MCF 10A (cell line): Measurements from ENCODE around the gene ZNFX1. TPM values are rescaled to one million over a fixed set of nuclear protein-coding genes. Genes with fewer than 3 reads are reported as not detected.
"Not testable (repeated sequence)": the region's sequence is repeated elsewhere in the genome, so short reads cannot be mapped to it uniquely, and the experiment has no call there.

Experiments
- BruUV-seq: library from RNA; stranded (reverse); fragments of 400-500 nt; replicated peaks from 2 replicates; lab custom pipeline; 2021; lab: Mats Ljungman, UMichigan
- CTCF ChIA-PET: fragments of 300-600 bp; sonication (Branson Sonifier 250); formaldehyde crosslinking; extraction: SDS; loops from one replicate; lab custom pipeline; 2021; ENCODE audit warnings: antibody characterized with exemption, inconsistent platforms; lab: Yijun Ruan, JAX
- POLR2A ChIA-PET: fragments of 300-600, 350-650 bp; sonication (Branson Sonifier 250); formaldehyde crosslinking; extraction: SDS; loops from one replicate; lab custom pipeline; 2020; ENCODE audit warnings: antibody characterized with exemption, inconsistent platforms; lab: Yijun Ruan, JAX
- DNase-seq: peaks from one replicate; pipeline ENCODE4 v3.0.0-alpha.2; 2018; ENCODE audit not compliant: unreplicated experiment
- H3K27ac Mint-ChIP-seq: one replicate; pipeline ENCODE4 v1.8.0; 2022; ENCODE audit warnings: mild to moderate bottlenecking, low read depth, mixed read lengths; ENCODE audit not compliant: unreplicated experiment
- H3K27me3 Mint-ChIP-seq: one replicate; pipeline ENCODE4 v1.8.0; 2022; ENCODE audit warnings: mixed read lengths; ENCODE audit not compliant: insufficient read depth, unreplicated experiment
- H3K36me3 Mint-ChIP-seq: one replicate; pipeline ENCODE4 v1.8.0; 2022; ENCODE audit warnings: mild to moderate bottlenecking, moderate library complexity, mixed read lengths; ENCODE audit not compliant: insufficient read depth, unreplicated experiment
- H3K4me1 Mint-ChIP-seq: one replicate; pipeline ENCODE4 v1.8.0; 2022; ENCODE audit warnings: mixed read lengths; ENCODE audit not compliant: insufficient read depth, unreplicated experiment
- H3K4me3 Mint-ChIP-seq: one replicate; pipeline ENCODE4 v1.8.0; 2022; ENCODE audit warnings: mild to moderate bottlenecking, moderate library complexity, mixed read lengths; ENCODE audit not compliant: unreplicated experiment
- H3K9me3 Mint-ChIP-seq: one replicate; pipeline ENCODE4 v1.8.0; 2022; ENCODE audit warnings: mixed read lengths; ENCODE audit not compliant: unreplicated experiment
- CTCF ChIP-seq: fragments of 200-600 bp; IDR thresholded peaks from one replicate; pipeline ENCODE4 v1.8.0; 2022; ENCODE audit warnings: antibody characterized with exemption, mild to moderate bottlenecking; ENCODE audit not compliant: unreplicated experiment
- intact Hi-C: fragments of 100-400 bp; cut with micrococcal nuclease; formaldehyde crosslinking; loops from 2 replicates; pipeline ENCODE4 v1.14.1; 2022
- total RNA-seq: library from RNA; stranded (reverse); gene quantifications from 2 replicates; pipeline ENCODE4 v1.2.3, GENCODE V29; 2022

Gene ZNFX1
- total RNA-seq, 1 experiment from 2014 or later: 24.3 TPM

- POLR2A ChIA-PET: interaction anchor here (0.6 to 7.7 kb wide), 37 partner anchors 14 to 1902 kb away, joined by 3 to 150 read pairs (median 4); partner anchors contain the start of genes CSE1L, STAU1 and ZNFX1
- no peaks in the 10 kb centered on the region for H3K9me3 Mint-ChIP-seq
- TF ChIP-seq CTCF: no peak
- peaks cover 6% of the 10 kb centered on the region for H3K4me1 Mint-ChIP-seq
- peaks cover 31% of the 10 kb centered on the region for H3K36me3 Mint-ChIP-seq
- peak within 1 kb of the TSS; percentile 96 for H3K27ac Mint-ChIP-seq
- peak; percentile 99 for DNase-seq
- H3K4me3 Mint-ChIP-seq: peak within 1 kb of the TSS; percentile 94
- CTCF ChIA-PET: interaction anchor here (0.6 to 6.5 kb wide), 8 partner anchors 18 to 718 kb away, joined by 3 to 173 read pairs (median 3); no protein-coding TSS in a partner anchor
- intact Hi-C loops: loop anchor here (1.0 to 10.0 kb wide), 2 partner anchors 31 to 585 kb away; partner anchors contain the start of gene STAU1
- H3K27me3 Mint-ChIP-seq: no peaks in the 10 kb centered on the region
- TSS peak; percentile 80 for BruUV-seq
These were observed 58.5 kb downstream of the ZNFX1 start, which contains the start of gene DDX27 for GRCh38 chr20:49219091-49219923. Gene DDX27, plus strand, starts transcription at chr20:49219416. Its CDS starts 33 bp downstream, at chr20:49219449.

DNA sequence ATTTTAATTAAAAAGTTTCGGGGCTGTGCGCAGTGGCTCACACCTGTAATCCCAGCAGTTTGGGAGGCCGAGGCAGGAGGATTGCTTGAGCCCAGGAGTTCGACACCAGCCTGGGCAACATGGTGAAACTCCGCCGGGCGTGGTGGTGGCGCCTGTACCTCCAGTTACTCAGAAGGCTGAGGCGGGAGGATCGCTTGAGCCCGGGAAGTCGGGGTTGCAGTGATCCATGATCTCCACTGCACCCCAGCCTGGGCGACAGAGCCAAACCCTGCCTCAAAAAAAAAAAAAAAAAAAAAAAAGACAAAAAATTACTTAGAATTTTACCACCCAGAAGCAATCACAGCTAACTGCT is 59.1 kb downstream of the ZNFX1 start:
- not testable (repeated sequence) for H3K9me3 Mint-ChIP-seq, H3K4me1 Mint-ChIP-seq, DNase-seq, H3K27me3 Mint-ChIP-seq
- intact Hi-C loops: loop anchor here (1.0 to 10.0 kb wide), 2 partner anchors 30 to 584 kb away; partner anchors contain the start of gene STAU1
- Mint-ChIP-seq H3K4me3 (peak overlapping the region; percentile 94), H3K27ac (peak overlapping the region; percentile 96), H3K36me3 (peaks cover 25% of the 10 kb centered on the region)
- TSS peak; percentile 98 for BruUV-seq
- ChIA-PET POLR2A (interaction anchor here (0.6 to 7.7 kb wide), 32 partner anchors 13 to 725 kb away, joined by 3 to 150 read pairs (median 4); partner anchors contain the start of genes CSE1L, STAU1 and ZNFX1), CTCF (interaction anchor here (0.6 to 6.5 kb wide), 7 partner anchors 31 to 717 kb away, joined by 3 to 173 read pairs (median 3); no protein-coding TSS in a partner anchor)

DNA sequence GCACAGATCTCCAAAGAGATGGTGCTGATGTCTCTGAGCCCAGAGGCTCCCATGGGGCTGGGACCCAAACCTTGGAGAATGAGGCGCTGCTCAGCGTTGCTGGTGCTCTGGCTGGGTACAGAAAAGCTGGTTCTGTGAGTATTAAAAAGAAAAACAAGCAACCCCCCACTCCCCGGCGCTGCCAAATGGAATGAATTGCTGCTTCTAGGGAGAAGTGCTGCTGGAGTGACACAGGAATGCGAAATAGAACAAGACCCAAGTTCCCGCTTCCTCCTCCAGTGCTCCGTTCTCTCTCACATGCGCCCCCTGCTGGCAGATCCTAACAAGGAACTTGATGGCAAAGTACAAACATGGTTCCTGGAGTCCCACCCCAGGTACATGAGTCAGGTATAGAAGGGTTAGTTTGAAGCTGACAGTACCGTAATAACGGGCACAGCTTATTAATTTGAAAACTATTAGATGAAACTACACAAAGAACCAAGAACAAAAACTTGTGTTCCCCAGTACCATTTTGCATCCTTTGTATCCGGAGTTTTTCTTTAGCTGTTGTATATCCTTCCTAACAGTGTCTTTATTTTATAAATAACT is 60.8 kb downstream of the ZNFX1 start:
- no peak overlapping the region for H3K4me3 Mint-ChIP-seq
- peak; percentile 75 for TF ChIP-seq CTCF
- ChIA-PET CTCF (interaction anchor here (0.5 to 6.5 kb wide), 50 partner anchors 8 to 568 kb away, joined by 3 to 173 read pairs (median 4); no protein-coding TSS in a partner anchor), POLR2A (interaction anchor here (0.5 to 7.7 kb wide), 10 partner anchors 19 to 938 kb away, joined by 3 to 150 read pairs (median 6); partner anchors contain the start of genes CSE1L, STAU1 and ZNFX1)
- peak; percentile 94 for DNase-seq
- no TSS peak for BruUV-seq
- H3K36me3 Mint-ChIP-seq: peaks cover 8% of the 10 kb centered on the region
- no peaks in the 10 kb centered on the region for H3K9me3 Mint-ChIP-seq
- intact Hi-C loops: loop anchor here (1.0 to 10.0 kb wide), 2 partner anchors 84 to 582 kb away; no protein-coding TSS in a partner anchor
- no peak overlapping the region for H3K27ac Mint-ChIP-seq
- H3K4me1 Mint-ChIP-seq: peaks cover 6% of the 10 kb centered on the region
- H3K27me3 Mint-ChIP-seq: no peaks in the 10 kb centered on the region

DNA sequence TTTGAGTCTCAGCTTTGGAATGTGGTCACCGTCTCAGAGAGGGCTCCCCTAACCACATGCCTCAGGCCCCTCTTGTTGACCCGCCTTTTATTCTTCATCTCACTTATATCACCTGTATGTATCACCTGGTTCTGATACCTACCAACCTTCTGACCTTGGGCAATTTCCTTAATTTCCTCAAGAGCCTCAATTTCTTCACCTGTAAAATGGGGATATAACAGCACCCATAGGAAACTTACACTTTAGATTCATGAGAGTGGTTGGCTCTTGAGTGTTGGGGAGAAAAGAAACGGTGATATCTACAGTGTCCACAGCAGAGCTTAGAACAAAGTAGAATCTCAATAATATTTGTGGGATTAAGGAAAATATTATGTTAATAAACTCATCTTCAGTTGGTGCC is 62.6 kb downstream of the ZNFX1 start:
- CTCF ChIA-PET: interaction anchor here (0.6 to 6.5 kb wide), 8 partner anchors 9 to 240 kb away, joined by 3 to 173 read pairs (median 15); no protein-coding TSS in a partner anchor
- POLR2A ChIA-PET: interaction anchor here (0.9 to 7.7 kb wide), 4 partner anchors 11 to 82 kb away, joined by 3 to 150 read pairs (median 4); partner anchors contain the start of gene STAU1
- peaks cover 6% of the 10 kb centered on the region for H3K4me1 Mint-ChIP-seq

More for the DNA sequence above, 62.6 kb downstream of the ZNFX1 start:
- intact Hi-C loops: loop anchor here (10.0 kb wide), 1 partner anchor 580 kb away; no protein-coding TSS in a partner anchor
- TF ChIP-seq CTCF: no peak
- DNase-seq: no peak
- no peak overlapping the region for H3K4me3 Mint-ChIP-seq
- H3K27ac Mint-ChIP-seq: no peak overlapping the region
- no peaks in the 10 kb centered on the region for H3K36me3 Mint-ChIP-seq
- H3K27me3 Mint-ChIP-seq: no peaks in the 10 kb centered on the region
- H3K9me3 Mint-ChIP-seq: peaks cover 5% of the 10 kb centered on the region
- no TSS peak for BruUV-seq
